Ovary (tissue), 3 donors: Measurements from ENCODE around the gene PNPLA1.

Source experiments
- POLR2A ChIP-seq: fragments of 450-650 bp; IDR thresholded peaks from one replicate; pipeline ENCODE4 v1.6.1; 2017; ENCODE audit warnings: antibody characterized with exemption, mild to moderate bottlenecking, moderate library complexity
- TF ChIP-seq, protein P1 (sequence below), 3 donors: fragments of 450-650 bp in 2 of 3; fragments of 200-600 bp in 1 of 3; IDR thresholded peaks; one replicate each; pipeline versions ENCODE4 v1.5.1 to v1.8.0; 2016 to 2022; ENCODE audit warnings: antibody characterized with exemption in 3 of 3, mild to moderate bottlenecking in 1 of 3
- donor health status: DM: no; HTN: no; CAD: no.

- TF ChIP-seq, protein P1, sequence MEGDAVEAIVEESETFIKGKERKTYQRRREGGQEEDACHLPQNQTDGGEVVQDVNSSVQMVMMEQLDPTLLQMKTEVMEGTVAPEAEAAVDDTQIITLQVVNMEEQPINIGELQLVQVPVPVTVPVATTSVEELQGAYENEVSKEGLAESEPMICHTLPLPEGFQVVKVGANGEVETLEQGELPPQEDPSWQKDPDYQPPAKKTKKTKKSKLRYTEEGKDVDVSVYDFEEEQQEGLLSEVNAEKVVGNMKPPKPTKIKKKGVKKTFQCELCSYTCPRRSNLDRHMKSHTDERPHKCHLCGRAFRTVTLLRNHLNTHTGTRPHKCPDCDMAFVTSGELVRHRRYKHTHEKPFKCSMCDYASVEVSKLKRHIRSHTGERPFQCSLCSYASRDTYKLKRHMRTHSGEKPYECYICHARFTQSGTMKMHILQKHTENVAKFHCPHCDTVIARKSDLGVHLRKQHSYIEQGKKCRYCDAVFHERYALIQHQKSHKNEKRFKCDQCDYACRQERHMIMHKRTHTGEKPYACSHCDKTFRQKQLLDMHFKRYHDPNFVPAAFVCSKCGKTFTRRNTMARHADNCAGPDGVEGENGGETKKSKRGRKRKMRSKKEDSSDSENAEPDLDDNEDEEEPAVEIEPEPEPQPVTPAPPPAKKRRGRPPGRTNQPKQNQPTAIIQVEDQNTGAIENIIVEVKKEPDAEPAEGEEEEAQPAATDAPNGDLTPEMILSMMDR (IDR thresholded peaks at IDR 0.05): no peak
- TF ChIP-seq POLR2A: no peak
Observed at GRCh38 chr6:36246506-36247268, 23.2 kb upstream of the PNPLA1 start.
